K562 (cell line): ENCODE measurements around the gene CSMD2. TPM values are rescaled to one million over a fixed set of nuclear protein-coding genes. Genes with fewer than 3 reads are reported as not detected.

Experiments
- CEBPB ChIP-seq: fragments of 450-650 bp; IDR thresholded peaks from 2 replicates; pipeline ENCODE4 v1.6.1; 2016; ENCODE audit warnings: missing genetic modification characterization, missing compliant biosample characterization
- DDX20 ChIP-seq: fragments of 450-650 bp; IDR thresholded peaks from 2 replicates; pipeline ENCODE4 v1.6.1; 2016; ENCODE audit warnings: missing genetic modification characterization, low read depth, mild to moderate bottlenecking, missing compliant biosample characterization, moderate library complexity
- HMG20B ChIP-seq: fragments of 250-450 bp; sonication (Bioruptor Pico); IDR thresholded peaks from 2 replicates; pipeline ENCODE4 v1.5.0; 2021; ENCODE audit warnings: mild to moderate bottlenecking
- ILF3 ChIP-seq: fragments of 450-650 bp; IDR thresholded peaks from 2 replicates; pipeline ENCODE4 v1.6.1; 2018; ENCODE audit warnings: antibody characterized with exemption, mild to moderate bottlenecking, moderate library complexity, borderline replicate concordance
- NR2F6 ChIP-seq: fragments of 450-650 bp; formaldehyde crosslinking; IDR thresholded peaks from 2 replicates; pipeline ENCODE4 v1.4.0; 2020; ENCODE audit warnings: mild to moderate bottlenecking
- PTBP1 ChIP-seq: fragments of 200-400 bp; formaldehyde crosslinking; IDR thresholded peaks from 2 replicates; pipeline ENCODE4 v1.6.1; 2017; ENCODE audit warnings: low read depth, low read length
- SMC3 ChIP-seq: conservative IDR thresholded peaks from 2 replicates; pipeline ENCODE4 v1.6.1; 2011; ENCODE audit warnings: low read depth, low read length, improper control_type of control experiment; ENCODE audit not compliant: insufficient read depth
- TEAD1 ChIP-seq, 2 experiments: fragments of 450-650 bp in 1 of 2; sonication (generic) in 1 of 2; formaldehyde crosslinking; IDR thresholded peaks; 2 replicates each; pipeline versions ENCODE4 v1.4.0 to v1.8.0; 2020 to 2022; ENCODE audit warnings: mild to moderate bottlenecking in 2 of 2, missing genetic modification reagents in 1 of 2
- THRA ChIP-seq: fragments of 450-650 bp; IDR thresholded peaks from 2 replicates; pipeline ENCODE4 v1.6.1; 2017; ENCODE audit warnings: mild to moderate bottlenecking, moderate library complexity
- ZEB2 ChIP-seq: fragments of 450-650 bp; IDR thresholded peaks from 2 replicates; pipeline ENCODE4 v1.6.1; 2016
- ZNF274 ChIP-seq: IDR thresholded peaks from 2 replicates; pipeline ENCODE4 v1.6.1; 2011; ENCODE audit warnings: low read depth, mild to moderate bottlenecking, low read length, moderate library complexity, borderline replicate concordance
- ZNF766 ChIP-seq: fragments of 200-800 bp; sonication (Bioruptor generic); conservative IDR thresholded peaks from 2 replicates; pipeline ENCODE4 v1.6.1; 2016; ENCODE audit warnings: missing genetic modification characterization, missing compliant biosample characterization
- polyA plus RNA-seq, 8 experiments: library from polyadenylated mRNA; depleted of rRNA in 4 of 8; stranded (reverse) in 5 of 8; unstranded in 3 of 8; fragments of >200 nt; fragmentation: Nextera tagmentation in 2 of 8; fragmentation: Illumina TruSeq in 1 of 8; extraction: Ambion mirVana in 2 of 8; extraction: Trizol in 1 of 8; gene quantifications; 2 replicates each; pipeline versions ENCODE4 v1.2.1 to v1.2.3, GENCODE V29; 2011 to 2014; ENCODE audit warnings: inconsistent platforms in 1 of 8, missing spikeins in 1 of 8
- total RNA-seq, 7 experiments: library from RNA; depleted of rRNA in 6 of 7; stranded (reverse); fragments of >200 nt in 6 of 7; fragmentation: Illumina TruSeq in 2 of 7; extraction: Trizol in 2 of 7; gene quantifications; 2 replicates each; pipeline versions ENCODE4 v1.2.1 to v1.2.3, GENCODE V29; 2011 to 2021; ENCODE audit warnings: low replicate concordance in 1 of 7
- TF ChIP-seq, protein P1 (sequence below): fragments of 200-600 bp; sonication (generic); IDR thresholded peaks from one replicate; pipeline ENCODE4 v1.6.1; 2012; ENCODE audit warnings: mild to moderate bottlenecking, low read depth, low read length, inconsistent platforms
- TF ChIP-seq, protein P2 (sequence below): fragments of 250-450 bp; sonication (Bioruptor Pico); IDR thresholded peaks from 2 replicates; pipeline ENCODE4 v1.5.0; 2020; ENCODE audit warnings: mild to moderate bottlenecking

The CSMD2 gene
- total and polyA plus RNA-seq, 9 of the 15 experiments (the other 6 are each of a cell fraction or from before 2014, with no cell fraction given), result not detected

GRCh38 chr1:33633019-33633801, 531.8 kb downstream of the CSMD2 start (continued):
- 0 out of 4 replicates have a peak, but pooled peaks of 1 of the 2 experiments have one; percentile 48 for TF ChIP-seq TEAD1 (CRISPR knock-in tag; IDR thresholded peaks at IDR 0.05)
- peak; percentile 93 for TF ChIP-seq SMC3
- no peak for TF ChIP-seq ZNF274
- no peak for TF ChIP-seq ZNF766 (CRISPR knock-in tag)
- no peak for TF ChIP-seq NR2F6 (CRISPR knock-in tag)
- TF ChIP-seq, protein P1, sequence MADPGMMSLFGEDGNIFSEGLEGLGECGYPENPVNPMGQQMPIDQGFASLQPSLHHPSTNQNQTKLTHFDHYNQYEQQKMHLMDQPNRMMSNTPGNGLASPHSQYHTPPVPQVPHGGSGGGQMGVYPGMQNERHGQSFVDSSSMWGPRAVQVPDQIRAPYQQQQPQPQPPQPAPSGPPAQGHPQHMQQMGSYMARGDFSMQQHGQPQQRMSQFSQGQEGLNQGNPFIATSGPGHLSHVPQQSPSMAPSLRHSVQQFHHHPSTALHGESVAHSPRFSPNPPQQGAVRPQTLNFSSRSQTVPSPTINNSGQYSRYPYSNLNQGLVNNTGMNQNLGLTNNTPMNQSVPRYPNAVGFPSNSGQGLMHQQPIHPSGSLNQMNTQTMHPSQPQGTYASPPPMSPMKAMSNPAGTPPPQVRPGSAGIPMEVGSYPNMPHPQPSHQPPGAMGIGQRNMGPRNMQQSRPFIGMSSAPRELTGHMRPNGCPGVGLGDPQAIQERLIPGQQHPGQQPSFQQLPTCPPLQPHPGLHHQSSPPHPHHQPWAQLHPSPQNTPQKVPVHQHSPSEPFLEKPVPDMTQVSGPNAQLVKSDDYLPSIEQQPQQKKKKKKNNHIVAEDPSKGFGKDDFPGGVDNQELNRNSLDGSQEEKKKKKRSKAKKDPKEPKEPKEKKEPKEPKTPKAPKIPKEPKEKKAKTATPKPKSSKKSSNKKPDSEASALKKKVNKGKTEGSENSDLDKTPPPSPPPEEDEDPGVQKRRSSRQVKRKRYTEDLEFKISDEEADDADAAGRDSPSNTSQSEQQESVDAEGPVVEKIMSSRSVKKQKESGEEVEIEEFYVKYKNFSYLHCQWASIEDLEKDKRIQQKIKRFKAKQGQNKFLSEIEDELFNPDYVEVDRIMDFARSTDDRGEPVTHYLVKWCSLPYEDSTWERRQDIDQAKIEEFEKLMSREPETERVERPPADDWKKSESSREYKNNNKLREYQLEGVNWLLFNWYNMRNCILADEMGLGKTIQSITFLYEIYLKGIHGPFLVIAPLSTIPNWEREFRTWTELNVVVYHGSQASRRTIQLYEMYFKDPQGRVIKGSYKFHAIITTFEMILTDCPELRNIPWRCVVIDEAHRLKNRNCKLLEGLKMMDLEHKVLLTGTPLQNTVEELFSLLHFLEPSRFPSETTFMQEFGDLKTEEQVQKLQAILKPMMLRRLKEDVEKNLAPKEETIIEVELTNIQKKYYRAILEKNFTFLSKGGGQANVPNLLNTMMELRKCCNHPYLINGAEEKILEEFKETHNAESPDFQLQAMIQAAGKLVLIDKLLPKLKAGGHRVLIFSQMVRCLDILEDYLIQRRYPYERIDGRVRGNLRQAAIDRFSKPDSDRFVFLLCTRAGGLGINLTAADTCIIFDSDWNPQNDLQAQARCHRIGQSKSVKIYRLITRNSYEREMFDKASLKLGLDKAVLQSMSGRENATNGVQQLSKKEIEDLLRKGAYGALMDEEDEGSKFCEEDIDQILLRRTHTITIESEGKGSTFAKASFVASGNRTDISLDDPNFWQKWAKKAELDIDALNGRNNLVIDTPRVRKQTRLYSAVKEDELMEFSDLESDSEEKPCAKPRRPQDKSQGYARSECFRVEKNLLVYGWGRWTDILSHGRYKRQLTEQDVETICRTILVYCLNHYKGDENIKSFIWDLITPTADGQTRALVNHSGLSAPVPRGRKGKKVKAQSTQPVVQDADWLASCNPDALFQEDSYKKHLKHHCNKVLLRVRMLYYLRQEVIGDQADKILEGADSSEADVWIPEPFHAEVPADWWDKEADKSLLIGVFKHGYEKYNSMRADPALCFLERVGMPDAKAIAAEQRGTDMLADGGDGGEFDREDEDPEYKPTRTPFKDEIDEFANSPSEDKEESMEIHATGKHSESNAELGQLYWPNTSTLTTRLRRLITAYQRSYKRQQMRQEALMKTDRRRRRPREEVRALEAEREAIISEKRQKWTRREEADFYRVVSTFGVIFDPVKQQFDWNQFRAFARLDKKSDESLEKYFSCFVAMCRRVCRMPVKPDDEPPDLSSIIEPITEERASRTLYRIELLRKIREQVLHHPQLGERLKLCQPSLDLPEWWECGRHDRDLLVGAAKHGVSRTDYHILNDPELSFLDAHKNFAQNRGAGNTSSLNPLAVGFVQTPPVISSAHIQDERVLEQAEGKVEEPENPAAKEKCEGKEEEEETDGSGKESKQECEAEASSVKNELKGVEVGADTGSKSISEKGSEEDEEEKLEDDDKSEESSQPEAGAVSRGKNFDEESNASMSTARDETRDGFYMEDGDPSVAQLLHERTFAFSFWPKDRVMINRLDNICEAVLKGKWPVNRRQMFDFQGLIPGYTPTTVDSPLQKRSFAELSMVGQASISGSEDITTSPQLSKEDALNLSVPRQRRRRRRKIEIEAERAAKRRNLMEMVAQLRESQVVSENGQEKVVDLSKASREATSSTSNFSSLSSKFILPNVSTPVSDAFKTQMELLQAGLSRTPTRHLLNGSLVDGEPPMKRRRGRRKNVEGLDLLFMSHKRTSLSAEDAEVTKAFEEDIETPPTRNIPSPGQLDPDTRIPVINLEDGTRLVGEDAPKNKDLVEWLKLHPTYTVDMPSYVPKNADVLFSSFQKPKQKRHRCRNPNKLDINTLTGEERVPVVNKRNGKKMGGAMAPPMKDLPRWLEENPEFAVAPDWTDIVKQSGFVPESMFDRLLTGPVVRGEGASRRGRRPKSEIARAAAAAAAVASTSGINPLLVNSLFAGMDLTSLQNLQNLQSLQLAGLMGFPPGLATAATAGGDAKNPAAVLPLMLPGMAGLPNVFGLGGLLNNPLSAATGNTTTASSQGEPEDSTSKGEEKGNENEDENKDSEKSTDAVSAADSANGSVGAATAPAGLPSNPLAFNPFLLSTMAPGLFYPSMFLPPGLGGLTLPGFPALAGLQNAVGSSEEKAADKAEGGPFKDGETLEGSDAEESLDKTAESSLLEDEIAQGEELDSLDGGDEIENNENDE, result no peak
- TF ChIP-seq, protein P2, sequence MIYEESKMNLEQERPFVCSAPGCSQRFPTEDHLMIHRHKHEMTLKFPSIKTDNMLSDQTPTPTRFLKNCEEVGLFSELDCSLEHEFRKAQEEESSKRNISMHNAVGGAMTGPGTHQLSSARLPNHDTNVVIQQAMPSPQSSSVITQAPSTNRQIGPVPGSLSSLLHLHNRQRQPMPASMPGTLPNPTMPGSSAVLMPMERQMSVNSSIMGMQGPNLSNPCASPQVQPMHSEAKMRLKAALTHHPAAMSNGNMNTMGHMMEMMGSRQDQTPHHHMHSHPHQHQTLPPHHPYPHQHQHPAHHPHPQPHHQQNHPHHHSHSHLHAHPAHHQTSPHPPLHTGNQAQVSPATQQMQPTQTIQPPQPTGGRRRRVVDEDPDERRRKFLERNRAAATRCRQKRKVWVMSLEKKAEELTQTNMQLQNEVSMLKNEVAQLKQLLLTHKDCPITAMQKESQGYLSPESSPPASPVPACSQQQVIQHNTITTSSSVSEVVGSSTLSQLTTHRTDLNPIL, result no peak
- TF ChIP-seq ZEB2, result no peak
- TF ChIP-seq HMG20B (CRISPR knock-in tag), result no peak
- no peak for TF ChIP-seq PTBP1
- TF ChIP-seq ILF3, result 0 out of 2 replicates have a peak, but pooled peaks have one; percentile 17
- no peak for TF ChIP-seq DDX20 (tag)
- TF ChIP-seq THRA, result no peak
- TF ChIP-seq CEBPB (tag), result no peak
